NCI-H2081 (cell line): Measurements from ENCODE around the gene CD36.

Experiments used
- DNase-seq, 2 experiments: peaks; one replicate each; lab custom pipeline; 2025; lab: John Stamatoyannopoulos, UW

The CD36 gene

GRCh38 chr7:80705130-80705781 is 66.8 kb downstream of the CD36 start:
- DNase-seq = no peak

GRCh38 chr7:80707318-80707717 is 68.9 kb downstream of the CD36 start:
- DNase-seq = no peak

DNA sequence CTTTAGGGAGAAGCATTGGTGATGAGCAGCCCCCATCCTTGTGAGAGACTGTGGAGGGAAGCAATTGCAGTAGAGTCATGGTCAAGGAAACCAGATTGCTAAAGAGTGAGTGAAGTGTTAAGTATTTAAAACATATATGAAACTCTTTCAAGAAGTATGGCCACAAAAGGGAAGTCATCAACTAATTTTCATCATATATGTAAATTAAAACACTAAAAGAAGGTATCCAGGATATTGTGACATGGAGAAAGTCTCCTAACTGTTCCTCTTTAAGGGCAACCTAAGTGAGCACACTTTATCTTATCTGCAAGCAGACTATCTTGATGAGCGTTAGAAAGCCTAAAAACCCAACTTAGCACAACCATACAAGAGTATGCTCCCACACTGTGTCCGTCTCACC is 69.7 kb downstream of the CD36 start:
- no peak for DNase-seq

GRCh38 chr7:80711531-80711930 is 73.1 kb downstream of the CD36 start:
- no peak for DNase-seq

- DNase-seq = no peak
Observed at GRCh38 chr7:80719261-80719660, 80.8 kb downstream of the CD36 start.

GRCh38 chr7:80720146-80720545 is 81.7 kb downstream of the CD36 start:
- DNase-seq = no peak

DNA sequence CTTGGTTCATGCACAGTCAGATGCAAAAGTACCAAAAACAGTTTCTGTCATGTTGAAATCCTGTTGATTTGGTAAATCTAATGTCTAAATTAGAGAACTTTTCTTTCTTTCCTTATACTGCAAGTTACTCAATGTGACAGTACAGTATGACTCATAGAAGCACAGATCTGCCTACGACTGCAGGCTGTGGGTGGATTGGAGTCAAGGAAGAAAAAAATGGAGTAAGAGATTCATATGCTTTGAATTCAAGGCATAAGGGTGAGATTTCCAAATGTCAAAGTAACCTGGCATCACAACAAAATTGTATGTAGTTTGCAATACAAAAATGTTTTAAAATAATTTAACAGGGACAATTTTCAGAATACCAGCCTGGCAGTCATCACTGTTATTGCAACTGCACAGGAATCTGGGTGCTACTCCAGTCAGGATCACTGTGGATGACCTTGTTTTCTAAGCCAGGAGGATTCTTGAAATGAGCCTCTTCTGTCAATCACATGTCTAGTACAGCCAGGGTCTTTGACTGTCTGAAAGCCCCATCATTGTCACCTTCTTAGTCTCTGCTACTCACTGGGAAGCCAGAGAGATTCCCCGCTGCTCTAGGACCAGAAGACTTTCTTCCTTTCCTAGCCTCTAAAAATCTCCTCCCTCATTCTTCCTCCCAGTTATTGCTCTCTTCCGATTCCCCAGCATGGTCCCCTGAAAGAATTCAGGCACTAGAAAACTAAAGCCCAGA is 83.6 kb downstream of the CD36 start:
- no peak for DNase-seq

GRCh38 chr7:80722616-80723195 is 84.3 kb downstream of the CD36 start:
- no peak for DNase-seq

- DNase-seq = no peak
Observed at GRCh38 chr7:80724249-80724871, 85.9 kb downstream of the CD36 start.

DNA sequence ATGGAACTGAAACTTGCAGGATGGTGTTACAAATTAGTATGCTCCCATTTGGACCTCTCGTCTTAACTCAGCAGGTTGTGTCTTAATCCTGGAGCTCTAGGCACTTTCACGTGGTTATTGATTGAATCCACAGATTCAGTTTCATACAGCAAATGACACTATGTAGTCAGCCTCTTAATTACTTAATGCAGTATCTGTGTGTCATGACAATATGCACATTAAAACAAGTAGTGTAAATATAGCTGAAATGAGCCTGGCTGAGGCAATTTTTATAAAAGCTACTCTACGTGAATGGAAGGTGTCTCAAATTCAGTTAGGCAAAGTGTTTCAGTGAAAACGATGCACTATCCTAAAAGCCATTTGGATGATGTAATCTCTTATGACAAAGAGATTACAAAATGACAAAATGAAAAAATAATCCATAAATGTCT is 86.8 kb downstream of the CD36 start:
- peak in 1 of 2 experiments; percentile 27 for DNase-seq
